Melanocyte of skin (primary cell): ENCODE data around the gene IRS1. TPM values are rescaled to one million over a fixed set of nuclear protein-coding genes. Genes with fewer than 3 reads are reported as not detected.

Experiments used
- total RNA-seq, 2 donors: library from RNA; depleted of rRNA; stranded (reverse); fragments of >200 nt; gene quantifications; 2 replicates each; pipeline ENCODE4 v1.2.3, GENCODE V29; 2012

IRS1 gene, protein sequence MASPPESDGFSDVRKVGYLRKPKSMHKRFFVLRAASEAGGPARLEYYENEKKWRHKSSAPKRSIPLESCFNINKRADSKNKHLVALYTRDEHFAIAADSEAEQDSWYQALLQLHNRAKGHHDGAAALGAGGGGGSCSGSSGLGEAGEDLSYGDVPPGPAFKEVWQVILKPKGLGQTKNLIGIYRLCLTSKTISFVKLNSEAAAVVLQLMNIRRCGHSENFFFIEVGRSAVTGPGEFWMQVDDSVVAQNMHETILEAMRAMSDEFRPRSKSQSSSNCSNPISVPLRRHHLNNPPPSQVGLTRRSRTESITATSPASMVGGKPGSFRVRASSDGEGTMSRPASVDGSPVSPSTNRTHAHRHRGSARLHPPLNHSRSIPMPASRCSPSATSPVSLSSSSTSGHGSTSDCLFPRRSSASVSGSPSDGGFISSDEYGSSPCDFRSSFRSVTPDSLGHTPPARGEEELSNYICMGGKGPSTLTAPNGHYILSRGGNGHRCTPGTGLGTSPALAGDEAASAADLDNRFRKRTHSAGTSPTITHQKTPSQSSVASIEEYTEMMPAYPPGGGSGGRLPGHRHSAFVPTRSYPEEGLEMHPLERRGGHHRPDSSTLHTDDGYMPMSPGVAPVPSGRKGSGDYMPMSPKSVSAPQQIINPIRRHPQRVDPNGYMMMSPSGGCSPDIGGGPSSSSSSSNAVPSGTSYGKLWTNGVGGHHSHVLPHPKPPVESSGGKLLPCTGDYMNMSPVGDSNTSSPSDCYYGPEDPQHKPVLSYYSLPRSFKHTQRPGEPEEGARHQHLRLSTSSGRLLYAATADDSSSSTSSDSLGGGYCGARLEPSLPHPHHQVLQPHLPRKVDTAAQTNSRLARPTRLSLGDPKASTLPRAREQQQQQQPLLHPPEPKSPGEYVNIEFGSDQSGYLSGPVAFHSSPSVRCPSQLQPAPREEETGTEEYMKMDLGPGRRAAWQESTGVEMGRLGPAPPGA (N-terminal part only)
- 10 to 100 TPM in 1 of 2 donors, 1 to 10 TPM in 1; 6.3 to 16.9 TPM for total RNA-seq

DNA sequence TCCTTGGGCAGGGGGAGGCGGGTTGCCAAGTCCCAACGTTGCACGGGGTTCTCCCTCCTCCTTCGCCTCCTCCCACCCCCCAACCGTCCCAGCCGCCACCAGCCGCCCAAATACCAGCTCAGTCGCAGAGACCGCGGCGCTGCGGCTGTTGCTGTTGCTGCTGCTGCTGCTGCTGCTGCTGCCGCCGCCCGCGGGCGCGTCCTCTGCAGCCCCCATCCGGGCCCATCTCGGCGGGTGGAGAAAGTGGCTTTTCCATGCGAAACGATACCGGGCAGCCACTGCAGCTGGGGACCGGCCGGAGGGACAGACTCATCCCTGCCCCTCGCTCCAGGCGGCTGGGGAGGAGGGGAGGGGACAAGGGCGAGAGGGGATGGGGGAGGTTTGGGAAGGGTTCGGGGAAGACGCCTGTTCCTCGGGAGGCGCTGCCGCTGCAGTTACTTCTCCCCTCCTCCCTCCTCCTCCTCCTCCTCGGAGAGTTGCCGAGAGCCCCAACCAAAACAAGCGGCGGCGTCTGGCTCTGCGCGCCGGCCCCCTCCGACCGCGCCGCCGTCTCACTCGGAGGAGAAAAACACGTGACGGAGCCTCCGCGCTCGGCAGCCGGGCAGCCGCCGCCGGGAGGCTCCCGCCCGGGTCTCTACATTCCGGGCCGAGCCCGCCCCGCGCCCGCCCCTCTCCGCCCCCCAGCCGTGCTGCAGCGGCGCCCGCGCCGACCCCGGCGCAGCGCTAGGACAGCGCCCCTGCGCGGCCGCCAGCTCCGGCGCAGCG, at the start of gene IRS1:
IRS1 (minus strand) TSS at position 610 of the 765 bp plus-strand sequence. CDS start 1,082 bp downstream, outside the sequence.

DNA sequence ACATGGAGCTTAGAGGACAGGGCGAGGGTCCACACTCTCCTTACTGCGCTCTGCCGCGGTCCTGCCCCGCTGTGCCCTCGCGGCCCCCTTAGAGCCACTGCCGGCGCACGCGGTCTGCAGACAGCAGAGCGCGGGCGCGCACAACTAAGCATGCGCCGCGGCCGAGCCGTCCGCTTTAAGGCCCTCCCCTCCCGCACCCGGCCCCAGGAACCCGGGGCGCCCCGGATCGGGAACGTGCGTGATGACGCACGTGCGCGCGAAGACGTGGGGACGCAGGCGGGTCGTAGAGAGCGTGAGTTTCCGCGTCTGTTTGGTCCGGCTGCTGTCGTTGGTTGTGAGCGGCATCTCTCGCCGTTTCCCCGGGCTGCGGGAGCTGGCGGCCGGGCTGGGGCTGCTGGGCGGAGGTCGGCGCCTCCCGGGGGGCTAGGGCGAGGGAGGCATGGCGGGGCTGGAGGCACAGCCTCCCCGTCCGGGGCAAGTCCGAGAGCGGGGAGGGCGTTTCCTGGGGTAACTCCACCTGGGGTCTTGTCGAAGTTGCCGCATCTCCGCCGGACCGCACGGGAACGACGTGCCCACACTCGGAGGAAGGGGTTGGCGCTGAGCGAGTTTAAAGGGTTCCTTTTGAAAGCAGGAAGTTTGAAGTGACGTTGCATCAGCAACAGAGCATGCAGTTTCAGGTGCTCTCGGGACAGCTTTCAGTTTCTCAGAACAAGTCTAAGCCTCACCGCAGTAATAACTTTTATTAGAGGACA, 36.4 kb upstream of the IRS1 start, which contains the start of gene RHBDD1:
RHBDD1 (plus strand) TSS at position 259 of the 752 bp plus-strand sequence. CDS start 28,640 bp downstream, outside the sequence.

Other genes with a start within 250 kb of the IRS1 start
- gene RHBDD1, start 36.2 kb upstream of the IRS1 start, total RNA-seq, result 1 to 10 TPM; 6.0 to 7.2 TPM